CD4-positive, alpha-beta T cell treated with Interleukin-2 at 100 ng/mL for 4 hours (primary cell): ENCODE results near the gene ZNF575.
"Not testable (repeated sequence)": the region's sequence is repeated elsewhere in the genome, so short reads cannot be mapped to it uniquely, and the experiment has no call there.

ENCODE experiments used
- DNase-seq: peaks from one replicate; pipeline ENCODE4 v3.0.0-alpha.2; 2020; ENCODE audit warnings: low spot score

Gene ZNF575

DNA sequence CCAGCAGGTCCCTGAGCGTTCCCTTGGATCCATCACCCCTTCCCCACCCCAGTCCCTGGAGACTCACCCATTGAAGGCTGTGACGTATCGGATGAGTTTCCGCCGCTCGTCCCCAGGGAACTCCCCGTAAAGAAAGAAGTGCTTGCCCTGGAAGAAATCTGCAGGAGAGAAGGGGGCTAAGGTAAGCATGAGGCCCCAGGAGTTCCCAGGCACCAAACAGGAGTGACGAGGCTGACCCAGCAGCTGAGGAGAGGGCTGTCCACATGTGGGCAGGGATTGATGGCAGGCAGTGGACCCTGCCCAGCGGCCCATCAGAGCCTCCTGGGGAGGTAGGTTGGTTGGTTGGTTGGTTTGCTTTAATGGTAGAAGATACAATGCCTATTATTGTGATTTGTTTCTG is 11.1 kb downstream of the ZNF575 start:
- DNase-seq: no peak

DNA sequence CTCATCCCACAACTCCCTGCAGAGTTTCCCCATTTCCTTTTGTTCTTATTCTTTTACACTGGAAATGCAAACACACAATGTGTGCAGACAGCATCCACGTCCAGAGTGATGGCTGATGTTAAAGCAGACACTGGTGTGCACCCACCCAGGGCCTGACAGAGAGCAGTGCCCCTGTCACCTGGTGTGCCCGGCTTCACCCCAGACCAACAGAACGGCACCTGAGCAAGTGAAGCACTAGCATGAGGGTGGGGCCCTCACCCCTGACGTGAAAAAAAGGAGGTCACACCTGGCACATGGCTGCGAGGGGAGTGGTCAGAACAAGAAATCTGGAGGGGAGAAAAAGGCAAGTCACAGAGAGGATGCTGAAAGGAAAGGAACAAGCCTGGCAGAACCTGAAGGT is 12.3 kb downstream of the ZNF575 start:
- no peak for DNase-seq

DNA sequence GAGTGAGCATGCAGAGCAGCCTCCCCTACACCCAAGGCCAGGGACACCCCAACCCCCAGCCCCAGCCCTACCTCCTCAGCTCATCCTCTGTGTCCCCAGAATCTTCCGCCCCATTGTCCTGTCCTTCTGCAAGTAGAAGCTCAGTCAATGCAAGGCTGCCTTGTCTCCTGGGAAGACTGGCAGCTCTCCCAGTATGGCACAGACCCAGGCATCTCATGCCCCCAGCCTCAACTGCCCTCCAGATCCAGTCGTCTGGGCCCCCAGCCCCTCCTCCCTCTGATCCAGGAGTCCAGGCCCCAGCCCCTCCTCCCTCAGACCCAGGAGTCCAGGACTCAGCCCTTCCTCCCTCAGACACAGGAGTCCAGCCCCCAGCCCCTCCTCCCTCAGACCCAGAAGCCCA is 13.0 kb downstream of the ZNF575 start:
- no peak for DNase-seq

DNA sequence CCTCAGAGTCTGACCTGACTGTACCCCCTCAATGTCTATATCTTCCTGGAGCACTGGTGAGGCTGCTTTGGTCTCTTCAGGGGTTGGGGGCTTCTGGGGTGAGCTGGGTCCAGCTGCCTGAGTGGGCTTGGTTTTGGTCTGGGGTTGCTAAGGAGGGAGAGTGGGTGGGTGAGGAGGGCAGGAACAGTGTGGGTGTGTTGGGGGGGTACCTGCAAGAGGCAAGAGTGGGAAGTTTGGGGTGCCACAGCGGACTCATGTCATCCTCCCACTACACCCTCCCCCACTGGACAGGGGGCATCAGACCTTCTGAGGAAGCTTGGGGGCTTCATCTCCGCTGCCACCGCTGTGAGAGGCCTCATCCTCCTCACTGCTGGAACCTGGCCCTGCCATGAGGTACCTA is 13.6 kb downstream of the ZNF575 start:
- DNase-seq: no peak

DNA sequence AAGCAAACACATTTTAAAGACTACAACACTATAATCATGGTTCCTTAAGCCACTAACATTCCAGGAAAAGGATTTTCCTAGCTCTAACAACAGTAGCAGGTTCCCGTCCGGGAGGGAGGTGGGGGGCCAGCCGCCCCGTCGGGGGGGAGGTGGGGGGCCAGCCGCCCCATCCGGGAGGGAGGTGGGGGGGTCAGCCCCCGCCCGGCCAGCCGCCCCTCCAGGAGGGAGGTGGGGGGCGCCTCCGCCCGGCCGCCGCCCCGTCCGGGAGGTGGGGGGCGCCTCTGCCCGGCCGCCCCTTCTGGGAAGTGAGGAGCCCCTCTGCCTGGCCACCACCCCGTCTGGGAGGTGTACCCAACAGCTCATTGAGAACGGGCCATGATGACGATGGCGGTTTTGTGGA is 14.9 kb downstream of the ZNF575 start:
- DNase-seq: not testable (repeated sequence)

DNA sequence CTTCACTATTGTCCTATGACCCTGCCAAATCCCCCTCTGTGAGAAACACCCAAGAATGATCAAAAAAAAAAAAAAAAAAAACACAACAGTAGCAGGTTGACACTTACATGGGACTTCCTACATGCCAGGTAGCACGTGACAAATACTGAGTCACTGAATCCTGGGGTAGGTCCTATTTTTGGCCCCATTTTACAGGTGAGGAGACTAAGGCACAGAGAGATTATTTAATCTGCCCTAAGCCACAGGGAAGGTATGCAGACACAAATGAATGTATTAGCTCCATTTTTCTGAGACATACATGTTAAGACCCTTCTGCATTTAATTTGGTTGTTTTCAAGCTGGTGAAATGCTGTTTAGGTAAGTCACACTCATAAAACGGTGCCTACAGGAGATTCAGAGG is 15.7 kb downstream of the ZNF575 start:
- DNase-seq: no peak

DNA sequence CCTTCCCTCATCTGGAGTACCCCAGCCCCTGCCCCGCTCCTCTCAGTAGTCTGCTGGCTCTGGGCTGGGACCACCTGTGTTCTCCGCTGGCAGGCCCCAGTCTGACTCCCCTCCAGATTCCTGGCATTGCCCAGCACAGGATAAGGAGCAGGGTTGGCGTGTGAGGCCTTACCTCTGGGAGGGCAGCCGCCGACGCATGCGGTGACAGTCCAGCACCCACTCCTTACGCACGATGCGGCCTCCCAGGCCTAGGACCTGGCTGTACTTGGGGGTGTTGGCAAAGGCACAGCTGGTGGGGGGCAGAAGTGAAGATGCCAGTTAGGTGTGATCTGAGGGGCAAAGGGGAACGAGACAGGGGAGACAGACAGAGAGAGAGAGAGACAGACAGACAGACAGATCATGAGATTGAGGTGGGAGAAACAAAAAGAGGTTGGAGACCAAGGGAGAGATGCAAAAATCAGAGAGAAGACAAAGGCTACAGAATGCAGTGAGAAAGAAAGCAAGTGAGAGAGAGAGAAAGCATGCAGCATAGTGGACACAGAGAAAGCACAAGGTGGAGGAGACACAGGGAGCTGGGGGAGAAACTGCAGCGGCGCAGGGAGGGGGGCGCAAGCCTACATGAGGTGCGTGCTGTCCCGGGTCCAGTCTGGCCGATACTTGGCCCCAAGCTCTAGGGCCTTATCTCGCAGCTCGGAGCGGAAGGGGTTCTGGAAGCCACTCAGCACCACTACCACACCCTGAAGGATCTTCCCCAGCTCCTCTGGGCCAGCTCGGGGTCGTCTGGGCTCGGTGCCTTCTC is 18.6 kb downstream of the ZNF575 start:
- no peak for DNase-seq

DNA sequence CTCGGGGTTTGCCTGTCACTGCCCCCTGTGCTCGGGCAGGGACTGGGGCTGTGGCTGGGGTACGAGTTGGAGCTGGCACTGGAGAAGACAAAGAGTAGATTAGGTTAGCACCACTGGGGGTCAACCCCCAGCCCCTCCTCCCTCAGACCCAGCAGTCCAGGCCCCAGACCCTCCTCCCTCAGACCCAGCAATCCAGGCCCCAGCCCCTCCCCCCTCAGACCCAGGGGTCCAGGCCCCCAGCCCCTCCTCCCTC is 19.1 kb downstream of the ZNF575 start:
- DNase-seq: no peak

DNA sequence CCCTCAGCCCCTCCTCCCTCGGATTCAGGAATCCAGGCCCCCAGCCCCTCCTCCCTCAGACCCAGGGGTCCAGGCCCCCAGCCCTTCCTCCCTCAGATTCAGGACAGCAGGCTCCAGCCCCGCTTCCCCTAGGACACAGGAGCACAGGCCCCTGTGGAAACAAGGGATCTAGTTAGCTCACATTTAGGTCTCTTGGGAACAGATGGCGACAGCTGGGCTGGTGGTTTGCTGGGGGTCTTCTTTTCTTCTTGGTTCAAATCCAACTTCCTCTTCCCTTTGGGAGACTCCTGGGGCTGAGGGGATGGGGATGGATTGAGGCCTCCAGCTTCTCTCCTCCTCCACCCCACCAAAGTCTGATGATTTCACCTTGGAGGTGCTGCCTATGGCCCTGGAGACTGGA is 19.6 kb downstream of the ZNF575 start:
- DNase-seq: no peak

DNA sequence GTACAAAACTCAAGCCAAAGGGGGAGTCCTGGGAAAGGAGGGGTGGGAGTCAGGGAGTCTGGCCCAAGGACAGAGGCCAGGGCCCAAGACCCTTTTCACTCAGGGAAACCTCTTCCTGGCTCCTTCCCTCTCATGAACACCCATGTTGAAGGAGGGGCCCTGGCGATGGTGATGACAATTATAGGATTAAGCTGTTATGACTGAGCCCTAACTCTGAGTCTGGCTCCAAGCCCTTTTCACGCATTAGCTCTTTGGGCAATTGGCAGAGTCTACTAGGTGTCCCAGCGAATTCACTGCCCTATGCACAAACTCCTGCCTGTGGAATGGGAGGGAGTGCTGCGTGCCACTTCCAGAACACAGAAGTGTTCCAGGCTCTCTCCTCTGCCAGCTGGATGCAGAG is 20.7 kb downstream of the ZNF575 start:
- no peak for DNase-seq

DNA sequence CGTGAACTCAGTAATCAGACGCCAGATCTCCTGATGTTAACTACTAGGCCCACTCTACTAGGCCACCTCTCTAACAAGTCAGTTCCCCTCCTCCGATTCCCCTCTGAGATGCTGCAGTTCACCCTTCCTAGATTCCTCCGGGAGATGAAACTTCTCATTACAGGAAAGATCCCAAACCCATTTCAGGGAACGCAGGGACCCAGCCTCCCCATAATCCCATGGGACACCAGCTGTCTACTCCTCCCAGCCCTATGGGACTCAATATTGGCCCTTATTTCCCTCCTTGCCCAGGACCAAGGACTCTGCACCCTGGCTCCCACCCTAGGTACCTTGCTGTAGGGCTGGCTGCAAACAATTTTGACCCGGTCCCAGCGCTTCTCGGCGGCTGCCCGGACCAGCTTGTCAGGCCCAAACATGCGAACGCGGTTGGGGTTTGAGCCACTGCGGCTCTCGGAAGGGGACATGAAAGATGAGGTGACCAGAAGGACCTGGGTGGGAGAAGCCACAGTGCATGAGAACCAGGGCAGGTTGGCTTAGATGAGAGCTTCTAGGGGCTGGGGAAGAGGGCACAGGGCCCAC is 21.4 kb downstream of the ZNF575 start:
- DNase-seq: no peak

DNA sequence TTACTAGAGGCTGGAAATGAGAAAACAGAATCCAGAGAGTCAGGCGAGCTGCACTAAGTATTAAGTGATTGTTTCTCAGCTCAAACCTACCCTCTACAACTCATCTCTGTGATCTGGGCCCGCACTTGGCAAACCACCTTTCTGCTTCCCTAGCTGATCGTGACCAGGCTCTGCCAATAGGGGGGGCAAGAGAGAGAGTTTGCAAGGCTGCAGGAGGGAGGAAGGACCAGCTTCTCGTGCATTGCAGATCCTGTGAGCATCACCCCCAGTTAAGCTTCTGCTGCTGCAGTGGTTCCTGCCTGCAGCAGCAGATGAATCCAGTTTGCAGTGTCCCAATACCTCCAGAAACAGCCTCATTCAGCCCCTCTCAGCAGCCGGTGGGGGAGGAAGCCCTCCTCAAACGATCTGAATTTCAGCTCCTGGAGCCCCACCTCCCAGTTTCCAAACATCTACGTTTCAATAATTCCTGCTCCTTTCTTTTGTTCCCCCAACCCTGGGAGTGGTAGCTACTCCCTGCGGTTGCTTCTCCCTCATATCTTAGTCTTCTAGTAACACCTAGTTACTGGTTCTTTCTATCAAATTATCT is 22.3 kb downstream of the ZNF575 start:
- DNase-seq: peak; percentile 91

DNA sequence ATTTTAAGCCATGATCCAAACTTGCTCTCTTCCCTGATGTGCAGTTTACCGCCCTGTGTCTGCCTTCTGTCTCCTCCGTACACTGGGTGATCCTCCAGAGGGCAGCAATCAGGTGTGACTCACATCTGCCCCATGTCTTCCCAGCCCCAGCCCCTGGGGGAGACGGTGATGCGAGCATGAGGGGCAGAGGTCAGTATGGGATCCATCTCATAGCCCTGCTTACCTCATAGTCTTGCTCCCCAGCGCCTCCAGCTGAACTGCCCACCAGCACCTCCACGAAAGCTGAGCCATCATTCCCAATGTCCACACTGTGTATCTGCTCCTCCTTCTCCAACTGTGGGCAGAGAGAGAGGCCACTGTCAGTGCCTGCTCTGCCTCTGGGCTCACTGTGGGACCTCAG is 27.7 kb downstream of the ZNF575 start:
- no peak for DNase-seq

DNA sequence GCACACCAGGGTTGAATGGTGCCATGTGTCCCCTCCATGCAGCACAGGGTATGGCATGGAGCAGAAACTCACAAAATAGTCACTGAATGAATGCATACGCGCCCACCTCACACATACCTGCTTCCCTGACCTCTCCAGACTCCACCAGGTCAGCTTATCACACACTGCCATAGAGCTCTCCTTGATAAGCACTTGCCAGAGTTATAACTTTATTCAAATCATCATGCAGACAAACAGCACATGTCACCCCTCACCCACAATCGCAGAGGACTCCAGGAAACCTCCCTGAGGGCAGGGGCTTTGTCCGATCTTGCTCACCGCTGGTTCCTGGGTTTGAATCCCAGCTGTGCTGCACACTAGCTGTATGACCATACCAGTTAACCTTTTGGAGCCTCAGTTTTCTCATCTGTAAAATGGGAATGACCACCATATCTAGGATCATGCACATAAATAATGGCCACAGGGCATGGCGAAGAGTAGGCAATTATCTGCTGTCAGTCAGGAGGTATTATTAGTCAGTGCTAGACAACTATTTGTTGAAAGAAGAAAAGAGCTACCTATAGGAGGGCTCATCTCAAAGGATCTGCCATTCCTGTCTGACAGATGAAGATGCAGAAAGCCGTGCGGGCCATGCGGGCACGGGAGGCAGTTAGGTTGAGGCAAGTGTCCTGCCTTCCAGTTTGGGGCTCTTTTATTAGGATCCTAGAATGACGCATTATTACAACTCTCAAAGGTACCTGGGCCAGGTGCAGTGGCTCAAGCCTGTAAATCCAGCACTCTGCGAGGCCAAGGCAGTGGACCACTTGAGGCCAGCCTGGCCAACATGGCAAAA is 28.4 kb downstream of the ZNF575 start:
- DNase-seq: no peak

DNA sequence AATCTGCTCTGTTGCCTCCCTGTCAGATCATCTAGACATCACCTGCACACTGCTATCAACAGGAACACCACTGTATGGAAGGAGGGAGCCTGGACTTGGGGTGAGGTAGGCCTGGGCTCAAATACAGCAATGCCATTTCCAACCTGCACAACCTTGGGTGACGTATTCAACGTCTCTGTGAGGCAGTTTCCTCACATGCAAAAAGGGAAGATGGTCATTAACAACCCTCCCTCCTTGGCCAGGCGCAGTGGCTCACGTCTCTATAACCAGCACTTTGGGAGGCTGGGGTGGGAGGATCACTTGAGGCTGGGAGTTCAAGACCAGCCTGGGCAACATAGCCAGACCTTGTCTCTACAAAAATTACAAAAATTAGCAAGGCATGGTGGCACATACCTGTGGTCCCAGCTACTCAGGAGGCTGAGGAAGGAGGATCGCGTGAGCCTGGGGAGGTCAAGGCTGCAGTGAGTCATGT is 29.3 kb downstream of the ZNF575 start:
- no peak for DNase-seq

DNA sequence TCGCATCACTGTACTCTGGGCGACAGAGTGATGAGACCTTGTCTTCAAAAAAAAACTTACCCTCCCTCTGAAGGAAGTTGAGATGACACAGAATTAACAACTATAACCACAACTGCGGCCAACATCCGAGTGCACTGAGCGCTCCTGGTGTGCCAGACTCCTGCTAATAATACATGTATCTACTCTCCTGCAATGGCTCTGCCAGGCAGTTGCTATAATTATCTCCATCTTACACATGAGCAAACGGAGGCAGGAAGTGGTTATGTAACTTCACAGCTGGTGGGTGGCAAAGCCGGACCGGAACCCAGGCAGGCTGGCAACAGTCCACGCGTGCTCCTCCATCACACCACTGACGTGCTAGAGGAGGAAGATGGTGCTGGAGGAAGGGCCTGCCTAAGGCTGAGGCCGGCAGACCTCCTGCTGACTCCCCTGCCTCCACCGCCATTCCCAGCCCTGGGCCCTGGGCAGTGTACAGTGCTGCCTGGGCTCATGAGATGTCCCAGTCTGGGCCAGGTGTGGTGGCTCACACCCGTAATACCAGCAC is 29.8 kb downstream of the ZNF575 start:
- DNase-seq: peak; percentile 91

DNA sequence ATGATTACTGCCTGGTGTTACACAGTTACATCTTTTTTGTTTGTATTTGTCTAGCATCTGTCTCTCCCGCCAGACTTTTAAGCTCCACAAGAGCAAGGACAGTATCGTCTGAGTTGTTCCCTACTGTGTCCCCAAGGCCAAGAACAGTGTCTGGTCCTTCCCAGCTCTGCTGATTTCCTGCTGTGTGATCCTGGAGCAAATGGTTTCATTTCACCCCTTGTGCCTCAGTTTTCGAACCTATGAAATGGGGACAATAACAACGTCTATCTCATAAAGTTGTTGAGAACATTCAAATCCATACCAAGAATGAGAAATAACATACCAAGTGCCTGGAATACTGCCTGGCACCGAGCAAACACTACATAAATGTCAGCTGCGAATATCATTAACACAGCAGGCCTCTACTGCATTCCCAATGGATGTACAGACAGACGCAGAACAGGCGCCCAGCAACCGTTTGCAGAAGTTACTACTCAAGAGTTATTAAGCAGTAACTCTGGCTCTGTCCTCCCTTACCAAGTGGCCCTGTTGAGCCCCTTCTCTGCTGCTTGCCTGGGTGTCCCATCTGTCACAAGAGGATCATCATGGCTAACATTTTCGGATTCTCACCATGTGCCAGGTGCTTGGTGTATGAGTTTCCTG is 30.9 kb downstream of the ZNF575 start:
- no peak for DNase-seq

DNA sequence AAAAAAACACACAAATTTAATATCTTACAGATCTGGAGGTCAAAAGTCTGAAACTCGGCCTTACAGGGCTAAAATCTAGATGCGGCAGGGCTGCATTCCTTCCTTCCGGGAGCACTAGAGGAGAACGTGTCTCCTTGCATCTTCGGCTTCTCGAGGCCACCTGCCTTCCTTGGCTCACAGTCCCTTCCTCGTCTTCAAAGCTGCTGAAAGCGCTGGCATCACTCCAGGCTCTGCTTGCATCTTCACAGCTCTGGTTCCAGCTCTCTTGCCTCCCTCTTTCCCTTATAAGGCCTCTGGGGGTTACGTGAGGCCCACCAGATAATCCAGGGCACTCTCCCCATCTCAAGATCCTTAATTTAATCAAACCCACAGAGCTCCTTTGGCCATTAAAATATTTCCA is 31.8 kb downstream of the ZNF575 start:
- no peak for DNase-seq

DNA sequence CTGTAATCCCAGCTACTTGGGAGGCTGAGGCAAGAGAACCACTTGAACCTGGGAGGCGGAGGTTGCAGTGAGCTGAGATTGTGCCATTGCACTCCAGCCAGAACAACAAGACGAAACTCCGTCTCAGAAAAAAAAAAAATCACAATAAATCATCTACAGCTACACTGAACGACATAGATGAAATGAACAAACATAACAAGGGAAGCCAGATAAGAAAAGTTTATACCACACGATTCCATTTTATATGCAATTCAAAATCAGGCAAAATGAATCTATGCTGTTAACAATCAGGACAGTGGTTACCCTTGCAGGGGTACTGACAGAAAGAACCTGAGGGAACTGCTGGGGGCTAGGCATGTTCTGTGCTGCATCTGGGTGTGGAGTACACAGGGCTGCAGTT is 36.7 kb downstream of the ZNF575 start:
- DNase-seq: no peak

DNA sequence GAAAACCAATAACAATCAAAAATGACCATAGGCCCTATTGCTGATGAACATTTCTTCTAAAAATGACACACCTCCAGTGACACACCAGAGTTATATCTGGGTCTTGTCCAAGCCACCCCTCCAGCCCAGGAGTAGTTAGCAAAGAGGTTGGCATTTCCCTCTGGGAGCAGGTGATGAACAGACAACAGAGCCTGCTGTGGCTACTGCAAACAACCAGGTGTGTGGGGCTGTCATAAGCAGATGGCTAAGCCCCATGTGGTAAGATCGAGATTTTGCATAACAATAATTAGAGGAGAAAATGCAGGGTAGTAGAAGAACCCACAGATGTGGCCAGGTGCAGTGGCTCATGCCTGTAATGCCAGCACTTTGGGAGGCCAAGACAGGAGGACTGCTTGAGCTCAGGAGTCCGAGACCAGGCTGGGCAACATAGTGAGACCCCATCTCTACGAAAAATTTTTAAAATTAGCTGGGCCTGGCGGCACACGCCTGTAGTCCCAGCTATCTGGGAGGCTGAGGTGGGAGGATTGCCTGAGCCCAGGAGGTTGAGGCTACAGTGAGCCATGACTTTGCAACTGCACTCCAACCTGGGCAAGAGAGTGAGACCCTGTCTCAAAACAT is 37.3 kb downstream of the ZNF575 start:
- DNase-seq: no peak

DNA sequence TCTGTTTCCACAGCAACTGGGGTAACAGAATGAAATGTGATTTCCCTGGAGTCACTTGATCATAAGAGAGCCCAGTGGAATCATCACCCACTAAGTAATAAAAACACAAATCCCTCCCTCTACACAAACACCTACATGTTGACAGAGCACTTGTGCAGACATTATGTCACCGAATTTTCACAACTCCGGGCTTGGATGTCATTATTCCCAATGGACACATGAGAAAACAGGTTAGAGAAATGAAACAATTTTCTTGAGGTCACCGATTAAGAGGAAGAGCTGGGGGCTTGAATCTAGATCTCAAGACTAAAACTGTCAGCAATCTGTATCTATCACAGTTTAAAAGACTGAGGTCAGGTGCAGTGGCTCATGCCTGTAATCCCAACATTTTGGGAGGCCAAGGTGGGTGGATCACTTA is 39.2 kb downstream of the ZNF575 start:
- DNase-seq: no peak
